ENCODE data around the gene INSYN1. TPM values are rescaled to one million over a fixed set of nuclear protein-coding genes. Genes with fewer than 3 reads are reported as not detected.

The INSYN1 gene
- total and polyA plus RNA-seq, 2 experiments from 2014 or later, result 0.18 to 14.2 TPM

- DNase-seq (ENCODE audit: low spot score) (no peak), ATAC-seq (no peak)
- H3K36me3 ChIP-seq (ENCODE audit: insufficient read depth), result no peaks in the 10 kb centered on the region
- peaks cover 69% of the 10 kb centered on the region for H3K79me2 ChIP-seq (replicated peaks; ENCODE audit: insufficient read depth)
- H3K4me2 ChIP-seq, result 0 out of 2 replicates have a peak overlapping the region, but pooled peaks have one; percentile 86
- no peak overlapping the region for H3K4me3 ChIP-seq
- H3K27me3 ChIP-seq (ENCODE audit: insufficient read depth), result no peaks in the 10 kb centered on the region
- peaks cover 42% of the 10 kb centered on the region for H4K20me1 ChIP-seq (replicated peaks; ENCODE audit: insufficient read depth)
- no peak for TF ChIP-seq JUNB (IDR thresholded peaks at IDR 0.05; ENCODE audit: unreplicated experiment)
- no peak for TF ChIP-seq CREB1 (CRISPR knock-in tag; IDR thresholded peaks at IDR 0.05; ENCODE audit: low read depth)
- TF ChIP-seq EZH2phosphoT487 (IDR thresholded peaks at IDR 0.05; ENCODE audit: unreplicated experiment), result no peak
- TF ChIP-seq REST (IDR thresholded peaks at IDR 0.05; ENCODE audit: unreplicated experiment), result no peak
- TF ChIP-seq ZNF462 (CRISPR knock-in tag; IDR thresholded peaks at IDR 0.05), result no peak
- no peak for TF ChIP-seq ZNF331 (CRISPR knock-in tag; IDR thresholded peaks at IDR 0.05; ENCODE audit: low read depth)
- no peak for TF ChIP-seq ZNF114 (CRISPR knock-in tag; IDR thresholded peaks at IDR 0.05)
- TF ChIP-seq POLR2AphosphoS5 (IDR thresholded peaks at IDR 0.05; ENCODE audit: low read depth), result no peak
- no peak for TF ChIP-seq NANOG (IDR thresholded peaks at IDR 0.05; ENCODE audit: borderline replicate concordance)
- no peak for TF ChIP-seq CTCF (conservative IDR thresholded peaks at IDR 0.05; ENCODE audit: low read depth in 2 of 2)
- peak overlapping the region; percentile 83; the same call in 1 of the 3 replicates for H3K4me3 Mint-ChIP-seq
- 0 out of 2 replicates have a peak, but pooled peaks cover 6% of the 10 kb centered on the region for H3F3A ChIP-seq (replicated peaks; ENCODE audit: low read depth)
- no peaks in the 10 kb centered on the region for H3K9me3 Mint-ChIP-seq
- H2AFZ ChIP-seq, result no peak overlapping the region
- no peak overlapping the region for H3K27ac Mint-ChIP-seq
- H3K9me2 ChIP-seq (ENCODE audit: insufficient read depth), result no peaks in the 10 kb centered on the region
- H3K4me1 Mint-ChIP-seq, result peaks cover 32% of the 10 kb centered on the region
- H3K27ac ChIP-seq (ENCODE audit: low read depth), result no peak overlapping the region
- H3K36me3 Mint-ChIP-seq (ENCODE audit: low read depth), result no peaks in the 10 kb centered on the region
- peaks cover 33% of the 10 kb centered on the region for H3K4me1 ChIP-seq (ENCODE audit: insufficient read depth)
- H3K27me3 Mint-ChIP-seq (ENCODE audit: insufficient read depth, low read depth, poor library complexity), result no peaks in the 10 kb centered on the region
Observed at GRCh38 chr15:73686781-73687256, 66.3 kb downstream of the INSYN1 start.
